ENCODE data around the gene NEXN.

The NEXN gene

GRCh38 chr1:77948841-77949424 lies 60.5 kb downstream of the NEXN start (continued):
- no peak for TF ChIP-seq CSRNP3 (CRISPR knock-in tag; IDR thresholded peaks at IDR 0.05)
- no peak for TF ChIP-seq TCF4 (CRISPR knock-in tag; IDR thresholded peaks at IDR 0.05; ENCODE audit: borderline replicate concordance)
- no peak for TF ChIP-seq BACH2 (CRISPR knock-in tag; IDR thresholded peaks at IDR 0.05; ENCODE audit: borderline replicate concordance)
- TF ChIP-seq OSR1 (CRISPR knock-in tag; IDR thresholded peaks at IDR 0.05): no peak

- TF ChIP-seq RARB (CRISPR knock-in tag; IDR thresholded peaks at IDR 0.05): no peak
- no peak for TF ChIP-seq POU6F1 (CRISPR knock-in tag; IDR thresholded peaks at IDR 0.05; ENCODE audit: borderline replicate concordance, low read depth)
- no peak for TF ChIP-seq TSHZ2 (CRISPR knock-in tag; IDR thresholded peaks at IDR 0.05)
- no peak for TF ChIP-seq ZNF8 (CRISPR knock-in tag; IDR thresholded peaks at IDR 0.05)
- TF ChIP-seq ISL1 (CRISPR knock-in tag; IDR thresholded peaks at IDR 0.05): no peak
- TF ChIP-seq PATZ1 (CRISPR knock-in tag; IDR thresholded peaks at IDR 0.05; ENCODE audit: borderline replicate concordance): no peak
- TF ChIP-seq TCF4 (CRISPR knock-in tag; IDR thresholded peaks at IDR 0.05; ENCODE audit: borderline replicate concordance): no peak
- TF ChIP-seq CSRNP3 (CRISPR knock-in tag; IDR thresholded peaks at IDR 0.05): no peak
- TF ChIP-seq PPARA (CRISPR knock-in tag; IDR thresholded peaks at IDR 0.05; ENCODE audit: borderline replicate concordance): no peak
- no peak for TF ChIP-seq SNAI2 (CRISPR knock-in tag; IDR thresholded peaks at IDR 0.05)
- no peak for TF ChIP-seq ARNTL (CRISPR knock-in tag; IDR thresholded peaks at IDR 0.05; ENCODE audit: borderline replicate concordance, low read depth)
- no peak for TF ChIP-seq BACH2 (CRISPR knock-in tag; IDR thresholded peaks at IDR 0.05; ENCODE audit: borderline replicate concordance)
- TF ChIP-seq ESRRG (CRISPR knock-in tag; IDR thresholded peaks at IDR 0.05): no peak
- TF ChIP-seq GLIS3 (CRISPR knock-in tag; IDR thresholded peaks at IDR 0.05): no peak
- no peak for ATAC-seq
Measured at GRCh38 chr1:77950873-77951272, 62.4 kb downstream of the NEXN start.

- TF ChIP-seq SNAI2 (CRISPR knock-in tag; IDR thresholded peaks at IDR 0.05): no peak
- no peak for TF ChIP-seq OSR1 (CRISPR knock-in tag; IDR thresholded peaks at IDR 0.05)
- TF ChIP-seq ZFP30 (CRISPR knock-in tag; IDR thresholded peaks at IDR 0.05): no peak
- no peak for TF ChIP-seq GLIS3 (CRISPR knock-in tag; IDR thresholded peaks at IDR 0.05)
- no peak for TF ChIP-seq TOX (CRISPR knock-in tag; IDR thresholded peaks at IDR 0.05; ENCODE audit: borderline replicate concordance)
- no peak for TF ChIP-seq ZNF8 (CRISPR knock-in tag; IDR thresholded peaks at IDR 0.05)
- no peak for TF ChIP-seq ZNF565 (CRISPR knock-in tag; conservative IDR thresholded peaks at IDR 0.05; ENCODE audit: low read depth)
- TF ChIP-seq ISL1 (CRISPR knock-in tag; IDR thresholded peaks at IDR 0.05): no peak
- no peak for TF ChIP-seq TSHZ2 (CRISPR knock-in tag; IDR thresholded peaks at IDR 0.05)
- ATAC-seq: no peak
Measured at GRCh38 chr1:77951328-77951727, 62.9 kb downstream of the NEXN start.

All from SK-N-SH treated with all-trans-retinoic acid at 6 μM for 48 hours (cell line).